SJSA1 (cell line): ENCODE data around the gene PXMP4. TPM values are rescaled to one million over a fixed set of nuclear protein-coding genes. Genes with fewer than 3 reads are reported as not detected.
"Not testable (repeated sequence)": the region's sequence is repeated elsewhere in the genome, so short reads cannot be mapped to it uniquely, and the experiment has no call there.

ENCODE experiments used
- DNase-seq, 2 experiments: peaks; one replicate each; pipeline ENCODE4 v3.0.0-alpha.2; 2015 to 2020; ENCODE audit warnings: low spot score in 2 of 2, low read depth in 1 of 2
- H3K27ac ChIP-seq: fragments of 250-450 bp; sonication (Bioruptor Pico); 2 replicates; pipeline ENCODE4 v1.5.1; 2020; ENCODE audit warnings: mild to moderate bottlenecking, moderate library complexity
- H3K27me3 ChIP-seq: fragments of 250-450 bp; sonication (Bioruptor Pico); replicated peaks from 2 replicates; pipeline ENCODE4 v1.5.1; 2020; ENCODE audit warnings: mild to moderate bottlenecking, moderate library complexity
- H3K36me3 ChIP-seq: fragments of 250-450 bp; sonication (Bioruptor Pico); 2 replicates; pipeline ENCODE4 v1.5.1; 2020; ENCODE audit warnings: mild to moderate bottlenecking
- H3K4me1 ChIP-seq: fragments of 250-450 bp; sonication (Bioruptor Pico); replicated peaks from 2 replicates; pipeline ENCODE4 v1.6.1; 2021; ENCODE audit warnings: mild to moderate bottlenecking
- H3K4me3 ChIP-seq: fragments of 250-450 bp; sonication (Bioruptor Pico); 2 replicates; pipeline ENCODE4 v1.5.1; 2020; ENCODE audit warnings: mild to moderate bottlenecking
- H3K9me3 ChIP-seq: fragments of 250-450 bp; sonication (Bioruptor Pico); replicated peaks from 2 replicates; pipeline ENCODE4 v1.5.1; 2020; ENCODE audit warnings: mild to moderate bottlenecking
- total RNA-seq: library from RNA; depleted of rRNA; stranded (reverse); fragments of >200 nt; shearing (Covaris generic); gene quantifications from 2 replicates; pipeline ENCODE4 v1.2.3, GENCODE V29; 2014; rRNA removed

Gene PXMP4, protein sequence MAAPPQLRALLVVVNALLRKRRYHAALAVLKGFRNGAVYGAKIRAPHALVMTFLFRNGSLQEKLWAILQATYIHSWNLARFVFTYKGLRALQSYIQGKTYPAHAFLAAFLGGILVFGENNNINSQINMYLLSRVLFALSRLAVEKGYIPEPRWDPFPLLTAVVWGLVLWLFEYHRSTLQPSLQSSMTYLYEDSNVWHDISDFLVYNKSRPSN
- 6.7 and 9.3 TPM in 2 replicates for total RNA-seq

DNA sequence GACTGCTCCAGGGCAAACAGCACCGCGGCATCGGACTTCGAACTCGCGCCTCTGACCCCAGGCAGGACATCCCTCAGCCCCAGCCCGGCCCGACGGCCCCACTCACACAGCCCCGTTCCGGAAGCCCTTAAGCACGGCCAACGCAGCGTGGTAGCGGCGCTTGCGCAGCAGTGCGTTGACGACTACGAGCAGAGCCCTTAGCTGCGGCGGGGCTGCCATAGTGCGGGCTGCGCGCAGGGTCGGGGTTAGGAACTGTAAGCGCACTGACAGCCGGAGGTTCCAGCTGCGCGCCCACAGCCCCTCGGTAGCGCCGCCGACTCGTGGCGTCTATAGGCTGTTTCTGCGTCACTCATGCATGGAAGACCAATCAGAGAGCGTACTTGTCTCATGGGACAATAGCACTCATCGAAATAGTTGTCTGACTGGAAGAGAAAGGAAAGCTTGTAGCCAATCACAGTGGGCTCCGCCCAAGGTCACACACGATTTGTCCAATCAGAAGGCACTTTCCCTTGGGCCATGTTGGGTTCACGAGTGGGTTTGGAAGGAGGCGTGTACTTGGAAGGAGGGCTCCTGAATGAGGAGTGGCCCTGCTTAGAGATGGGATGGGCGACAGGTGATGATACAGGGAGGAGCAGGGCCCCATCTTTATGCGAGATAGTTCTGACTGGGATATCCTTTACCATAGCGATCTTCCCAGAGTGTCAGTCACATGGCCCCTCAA, at the start of gene PXMP4:
Gene PXMP4, minus strand, starts transcription at position 322 of the 721 bp plus-strand sequence. Its CDS starts 103 bp downstream, at position 219.
- Histone ChIP-seq H3K4me3 (peak within 1 kb of the TSS; percentile 66), H3K27me3 (no peaks in the 10 kb centered on the region), H3K9me3 (no peaks in the 10 kb centered on the region), H3K4me1 (peaks cover 14% of the 10 kb centered on the region), H3K27ac (peak within 1 kb of the TSS; percentile 9; the same call in 1 of the 2 replicates), H3K36me3 (no peaks in the 10 kb centered on the region)
- peak; percentile 90 to 92 for DNase-seq

DNA sequence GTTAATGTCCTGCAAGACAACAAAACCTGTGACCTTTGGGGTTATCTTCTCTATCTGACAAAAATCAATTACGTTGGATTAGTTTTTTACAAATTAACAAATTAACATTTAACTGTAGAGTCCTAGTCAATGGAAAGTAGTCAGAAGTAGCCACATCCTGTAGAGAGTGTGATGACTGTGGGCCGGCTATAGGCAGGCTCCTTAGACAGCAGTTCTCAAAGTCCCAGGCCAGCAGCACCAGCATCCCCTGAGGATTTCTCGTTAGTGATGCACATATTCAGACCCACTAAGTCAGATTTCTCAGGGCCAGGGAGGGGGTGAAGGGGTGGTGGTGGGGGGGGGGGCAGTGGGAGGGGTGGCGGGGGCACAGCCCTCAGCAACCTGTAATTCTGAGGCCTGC, 48.9 kb upstream of the PXMP4 start:
- Histone ChIP-seq H3K27me3 (no peaks in the 10 kb centered on the region), H3K4me1 (no peaks in the 10 kb centered on the region), H3K9me3 (no peaks in the 10 kb centered on the region), H3K4me3 (no peak overlapping the region), H3K36me3 (no peaks in the 10 kb centered on the region), H3K27ac (no peak overlapping the region)
- no peak for DNase-seq

DNA sequence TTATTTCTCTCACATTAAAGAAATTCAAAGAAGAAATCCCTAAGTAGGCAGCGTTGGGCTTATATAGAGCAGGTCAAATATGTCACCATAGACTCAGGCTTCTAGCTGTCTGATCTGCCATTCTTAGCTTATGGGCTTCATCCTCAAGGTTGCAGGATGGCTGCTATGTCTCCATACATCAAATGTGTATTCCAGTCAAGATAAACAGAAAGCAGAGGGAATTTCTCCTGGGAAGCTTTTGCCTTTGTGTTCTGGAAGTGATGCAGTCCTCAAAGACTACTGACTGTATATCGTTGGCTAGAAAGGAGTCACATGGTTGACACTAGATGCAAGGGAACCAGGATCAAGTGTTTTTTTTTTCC, 47.6 kb upstream of the PXMP4 start:
- Histone ChIP-seq H3K27ac (no peak overlapping the region), H3K27me3 (no peaks in the 10 kb centered on the region), H3K4me1 (no peaks in the 10 kb centered on the region), H3K9me3 (no peaks in the 10 kb centered on the region), H3K4me3 (no peak overlapping the region), H3K36me3 (no peaks in the 10 kb centered on the region)
- DNase-seq: no peak

DNA sequence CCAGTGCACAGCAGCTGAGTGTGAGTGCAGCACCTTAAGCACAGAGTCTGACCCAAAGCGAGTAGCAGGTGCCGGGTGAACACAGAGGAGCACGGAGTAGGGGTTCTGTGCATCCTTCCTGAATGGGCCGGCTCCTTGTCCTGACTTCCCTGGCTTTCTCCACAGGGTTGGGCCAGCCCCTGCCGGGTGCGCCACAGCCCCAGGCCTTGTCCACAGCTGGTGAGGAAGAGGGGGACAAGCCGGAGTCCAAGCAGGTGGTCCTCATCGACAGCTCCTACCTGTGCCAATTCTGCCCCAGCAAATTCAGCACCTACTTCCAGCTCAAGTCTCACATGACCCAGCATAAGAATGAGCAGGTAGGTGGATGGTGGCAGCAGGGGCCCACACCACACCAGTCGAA, 46.6 kb upstream of the PXMP4 start:
- Histone ChIP-seq H3K4me3 (no peak overlapping the region), H3K9me3 (no peaks in the 10 kb centered on the region), H3K4me1 (no peaks in the 10 kb centered on the region), H3K27ac (no peak overlapping the region), H3K27me3 (no peaks in the 10 kb centered on the region), H3K36me3 (no peaks in the 10 kb centered on the region)
- DNase-seq: no peak

DNA sequence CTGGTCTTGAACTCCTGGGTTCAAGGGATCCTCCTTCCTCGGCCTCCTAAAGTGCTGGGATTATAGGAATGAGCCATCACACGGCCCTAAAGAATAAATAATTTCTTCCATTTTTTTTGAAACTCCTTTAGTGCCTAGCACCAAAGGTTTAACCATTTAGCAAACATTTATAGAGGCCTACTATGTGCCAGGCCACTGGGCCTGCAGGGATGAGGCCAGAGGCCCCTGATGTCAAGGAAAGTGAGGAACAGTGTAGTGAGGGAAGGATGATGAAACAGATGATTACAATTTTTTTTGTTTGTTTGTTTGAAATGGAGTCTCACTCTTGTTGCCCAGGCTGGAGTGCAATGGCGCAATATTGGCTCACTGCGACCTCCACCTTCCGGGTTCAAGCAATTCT, 45.5 kb upstream of the PXMP4 start:
- Histone ChIP-seq H3K27me3 (no peaks in the 10 kb centered on the region), H3K36me3 (no peaks in the 10 kb centered on the region), H3K9me3 (no peaks in the 10 kb centered on the region), H3K4me3 (no peak overlapping the region), H3K27ac (no peak overlapping the region), H3K4me1 (no peaks in the 10 kb centered on the region)
- no peak for DNase-seq

DNA sequence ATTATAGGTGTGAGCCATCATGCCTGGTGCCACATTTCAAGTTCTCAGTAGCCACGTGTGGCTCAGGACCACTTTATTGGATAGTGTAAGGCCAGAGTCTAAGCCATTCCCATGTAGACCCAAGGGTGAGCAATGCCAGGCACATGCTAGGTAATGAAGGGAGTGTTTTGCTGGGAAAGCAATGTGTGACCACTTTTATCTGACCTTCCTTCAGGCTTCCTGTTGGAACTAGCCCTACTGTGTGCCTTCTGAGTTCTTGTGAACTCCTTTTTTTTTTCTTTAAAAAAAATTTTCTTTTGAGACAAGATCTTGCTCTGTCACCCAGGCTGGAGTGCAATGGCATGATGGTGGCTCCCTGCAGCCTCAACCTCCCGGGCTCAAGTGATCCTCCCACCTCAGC, 45.0 kb upstream of the PXMP4 start:
- Histone ChIP-seq H3K4me1 (no peaks in the 10 kb centered on the region), H3K27me3 (no peaks in the 10 kb centered on the region), H3K4me3 (no peak overlapping the region), H3K27ac (no peak overlapping the region), H3K9me3 (no peaks in the 10 kb centered on the region), H3K36me3 (no peaks in the 10 kb centered on the region)
- no peak for DNase-seq

DNA sequence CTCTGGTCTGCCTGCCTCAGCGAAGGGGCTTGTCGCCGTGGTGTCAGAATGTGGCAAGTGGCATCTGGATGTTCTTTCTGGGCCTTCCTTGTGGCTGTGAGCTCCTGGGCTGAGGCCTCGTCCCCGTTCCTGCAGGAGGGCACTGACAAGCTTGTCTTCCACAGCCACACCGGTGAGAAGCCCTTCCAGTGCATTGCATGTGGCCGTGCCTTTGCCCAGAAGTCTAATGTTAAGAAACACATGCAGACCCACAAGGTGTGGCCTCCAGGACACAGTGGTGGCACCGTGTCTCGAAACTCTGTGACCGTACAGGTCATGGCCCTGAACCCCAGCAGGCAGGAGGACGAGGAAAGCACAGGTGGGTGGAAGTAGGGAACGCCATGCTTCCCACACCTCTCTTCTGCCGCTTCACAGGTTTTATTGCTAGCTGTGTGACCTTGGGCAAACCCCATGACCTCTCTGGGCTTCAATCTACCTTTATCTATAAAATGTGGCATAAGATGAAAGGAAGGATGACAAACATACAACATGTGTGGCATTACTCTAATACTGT, 41.7 kb upstream of the PXMP4 start:
- Histone ChIP-seq H3K36me3 (no peaks in the 10 kb centered on the region), H3K27me3 (no peaks in the 10 kb centered on the region), H3K9me3 (no peaks in the 10 kb centered on the region), H3K4me3 (no peak overlapping the region), H3K27ac (no peak overlapping the region), H3K4me1 (no peaks in the 10 kb centered on the region)
- DNase-seq: no peak

DNA sequence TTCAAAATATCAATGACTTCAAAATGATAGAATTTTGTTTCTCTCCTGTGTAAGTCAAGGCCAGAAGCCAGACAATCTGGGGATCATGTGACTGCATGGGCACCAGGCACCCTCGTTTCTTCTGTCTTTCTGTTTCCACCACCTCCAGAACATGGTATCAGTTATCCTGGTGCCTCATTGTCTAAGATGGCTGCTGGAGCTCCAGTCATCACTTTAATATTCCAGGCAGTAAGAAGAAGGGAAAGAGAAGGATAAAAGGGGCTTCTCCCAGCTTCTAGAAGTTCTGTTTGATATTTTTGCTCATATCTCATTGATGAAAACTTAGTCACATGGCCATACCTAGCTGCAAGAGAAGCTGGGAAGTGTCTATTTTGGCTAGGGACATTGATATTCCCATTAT, 37.3 kb upstream of the PXMP4 start:
- no peaks in the 10 kb centered on the region for H3K27me3 ChIP-seq
- peaks cover 9% of the 10 kb centered on the region for H3K4me1 ChIP-seq
- no peak overlapping the region for H3K4me3 ChIP-seq
- H3K36me3 ChIP-seq: peaks cover 10% of the 10 kb centered on the region
- H3K27ac ChIP-seq: no peak overlapping the region
- DNase-seq: no peak
- H3K9me3 ChIP-seq: no peaks in the 10 kb centered on the region

DNA sequence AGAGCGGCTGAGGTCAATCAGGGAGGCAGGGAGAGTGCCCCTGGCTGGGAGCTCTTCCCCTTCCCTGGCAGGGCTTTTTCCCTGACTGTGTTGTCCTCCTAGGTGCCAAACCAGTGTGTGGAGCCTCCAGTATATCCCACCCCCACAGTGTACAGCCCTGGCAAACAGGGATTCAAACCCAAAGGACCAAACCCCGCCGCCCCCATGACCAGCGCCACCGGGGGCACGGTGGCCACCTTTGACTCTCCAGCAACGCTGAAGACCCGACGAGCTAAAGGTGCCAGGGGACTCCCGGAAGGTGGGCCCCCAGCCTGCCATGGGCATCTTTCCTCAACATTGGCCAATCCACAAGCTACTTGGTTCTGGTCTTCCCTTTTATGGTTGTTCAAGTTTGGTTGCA, 36.9 kb upstream of the PXMP4 start:
- Histone ChIP-seq H3K27me3 (no peaks in the 10 kb centered on the region), H3K4me3 (no peak overlapping the region)

DNA sequence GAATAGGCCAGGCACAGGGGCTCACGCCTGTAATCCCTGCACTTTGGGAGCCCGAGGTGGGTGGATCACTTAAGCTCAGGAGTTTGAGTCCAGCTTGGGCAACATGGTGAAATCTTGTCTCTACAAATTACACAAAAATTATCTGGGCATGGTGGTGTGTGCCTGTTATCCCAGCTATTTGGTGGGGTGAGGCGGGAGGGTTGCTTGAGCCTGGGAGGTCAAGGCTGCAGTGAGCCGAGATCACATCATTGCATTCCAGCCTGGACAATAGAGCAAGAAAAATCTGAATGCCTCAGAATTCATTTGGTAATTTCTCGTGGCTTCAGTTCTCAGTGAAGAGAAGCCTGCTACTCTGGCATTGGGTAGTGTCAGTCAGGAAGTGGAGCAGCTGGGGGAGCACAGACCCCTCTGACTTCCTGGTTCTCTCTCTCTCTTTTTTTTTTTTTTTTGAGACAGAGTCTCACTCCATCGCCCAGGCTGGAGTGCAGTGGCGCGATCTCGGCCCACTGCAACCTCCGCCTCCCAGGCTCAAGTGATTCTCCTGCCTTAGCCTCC, 35.9 kb upstream of the PXMP4 start:
- H3K4me1 ChIP-seq, H3K4me3 ChIP-seq, H3K9me3 ChIP-seq, H3K27me3 ChIP-seq, H3K36me3 ChIP-seq: not testable (repeated sequence)
- DNase-seq: peak in 1 of 2 experiments; percentile 29
- H3K27ac ChIP-seq: peak overlapping the region; percentile 41

More for the DNA sequence above, 36.9 kb upstream of the PXMP4 start:
- Histone ChIP-seq H3K27ac (no peak overlapping the region), H3K36me3 (peaks cover 10% of the 10 kb centered on the region), H3K4me1 (peaks cover 9% of the 10 kb centered on the region), H3K9me3 (no peaks in the 10 kb centered on the region)
- no peak for DNase-seq

DNA sequence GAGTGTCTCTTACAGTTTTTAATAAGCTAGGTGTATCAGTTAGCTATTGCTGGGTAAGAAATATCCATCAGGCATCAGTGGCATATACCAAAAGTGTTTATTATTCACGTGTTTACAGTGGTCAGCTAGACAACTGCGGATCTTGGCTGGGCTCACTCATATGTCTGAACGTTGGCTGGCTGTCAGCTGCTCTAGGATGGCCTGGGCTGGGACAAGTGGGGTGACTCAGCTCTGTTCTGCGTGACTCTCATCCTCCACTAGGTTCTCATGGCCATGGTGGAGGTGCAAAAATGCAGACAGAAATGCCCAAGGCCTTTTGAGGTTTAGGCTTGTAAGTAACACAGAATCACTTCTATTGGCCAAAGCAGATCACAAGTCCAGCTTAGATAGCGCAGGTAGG, 33.7 kb upstream of the PXMP4 start:
- peaks cover 12% of the 10 kb centered on the region for H3K36me3 ChIP-seq
- no peaks in the 10 kb centered on the region for H3K27me3 ChIP-seq
- DNase-seq: no peak
- no peak overlapping the region for H3K4me3 ChIP-seq
- H3K27ac ChIP-seq: no peak overlapping the region
- H3K9me3 ChIP-seq: no peaks in the 10 kb centered on the region
- peaks cover 10% of the 10 kb centered on the region for H3K4me1 ChIP-seq

DNA sequence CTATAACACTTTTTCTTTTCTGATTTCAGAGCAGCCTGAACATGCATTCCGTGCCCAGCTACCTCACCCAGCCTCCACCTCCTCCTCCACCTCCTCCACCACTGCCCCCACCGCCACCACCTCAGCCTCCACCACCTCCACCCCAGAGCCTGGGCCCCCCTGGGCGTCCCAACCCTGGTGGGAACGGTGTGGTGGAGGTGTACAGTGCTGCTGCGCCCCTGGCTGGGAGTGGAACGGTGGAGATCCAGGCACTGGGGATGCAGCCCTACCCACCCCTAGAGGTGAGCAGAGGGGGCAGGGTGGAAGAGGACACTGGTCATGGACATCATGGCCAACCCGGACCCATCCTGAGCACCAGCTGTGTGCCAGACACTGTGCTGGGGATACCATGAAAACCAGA, 33.0 kb upstream of the PXMP4 start:
- no peak for DNase-seq
- 0 out of 2 replicates have a peak, but pooled peaks cover under 1% of the 10 kb centered on the region for H3K9me3 ChIP-seq
- no peak overlapping the region for H3K4me3 ChIP-seq
- peaks cover 16% of the 10 kb centered on the region for H3K36me3 ChIP-seq
- H3K27ac ChIP-seq: no peak overlapping the region
- H3K27me3 ChIP-seq: no peaks in the 10 kb centered on the region
- peaks cover 16% of the 10 kb centered on the region for H3K4me1 ChIP-seq

DNA sequence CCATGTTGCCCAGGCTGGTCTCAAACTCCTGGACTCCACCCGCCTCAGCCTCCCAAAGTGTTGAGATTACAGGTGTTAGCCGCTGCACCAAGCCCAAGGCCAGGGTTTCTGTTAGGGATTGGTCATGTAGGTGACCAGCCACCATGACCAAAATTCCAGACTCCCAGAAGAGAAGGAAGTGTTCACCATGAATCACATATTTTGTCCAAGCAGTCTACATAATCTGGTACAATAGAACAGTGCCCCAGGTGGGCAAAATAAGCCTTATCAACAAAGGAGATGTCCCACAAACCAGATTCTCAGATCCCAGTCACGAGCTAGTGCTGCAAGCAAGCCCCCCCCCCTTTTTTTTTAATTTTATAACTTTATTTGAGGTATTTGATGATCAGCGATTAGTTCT, 31.7 kb upstream of the PXMP4 start:
- Histone ChIP-seq H3K27me3 (no peaks in the 10 kb centered on the region), H3K4me1 (peaks cover 20% of the 10 kb centered on the region), H3K4me3 (no peak overlapping the region), H3K36me3 (peaks cover 16% of the 10 kb centered on the region), H3K27ac (no peak overlapping the region), H3K9me3 (0 out of 2 replicates have a peak, but pooled peaks cover 5% of the 10 kb centered on the region)
- DNase-seq: no peak
